Stimulated activated CD4-positive, alpha-beta T cell treated with anti-CD3 and anti-CD28 coated beads, TNF-alpha, amount 100 ng/mL, for 24 hours (primary cell): ENCODE measurements around the gene PALB2.
A peak's percentile ranks its signal among the peaks of the same experiment; 100 is the strongest.

Source experiments
- DNase-seq, 3 experiments: peaks; one replicate each; pipeline ENCODE4 v3.0.0-alpha.2; 2020; ENCODE audit warnings: low read depth in 3 of 3

The PALB2 gene

DNA sequence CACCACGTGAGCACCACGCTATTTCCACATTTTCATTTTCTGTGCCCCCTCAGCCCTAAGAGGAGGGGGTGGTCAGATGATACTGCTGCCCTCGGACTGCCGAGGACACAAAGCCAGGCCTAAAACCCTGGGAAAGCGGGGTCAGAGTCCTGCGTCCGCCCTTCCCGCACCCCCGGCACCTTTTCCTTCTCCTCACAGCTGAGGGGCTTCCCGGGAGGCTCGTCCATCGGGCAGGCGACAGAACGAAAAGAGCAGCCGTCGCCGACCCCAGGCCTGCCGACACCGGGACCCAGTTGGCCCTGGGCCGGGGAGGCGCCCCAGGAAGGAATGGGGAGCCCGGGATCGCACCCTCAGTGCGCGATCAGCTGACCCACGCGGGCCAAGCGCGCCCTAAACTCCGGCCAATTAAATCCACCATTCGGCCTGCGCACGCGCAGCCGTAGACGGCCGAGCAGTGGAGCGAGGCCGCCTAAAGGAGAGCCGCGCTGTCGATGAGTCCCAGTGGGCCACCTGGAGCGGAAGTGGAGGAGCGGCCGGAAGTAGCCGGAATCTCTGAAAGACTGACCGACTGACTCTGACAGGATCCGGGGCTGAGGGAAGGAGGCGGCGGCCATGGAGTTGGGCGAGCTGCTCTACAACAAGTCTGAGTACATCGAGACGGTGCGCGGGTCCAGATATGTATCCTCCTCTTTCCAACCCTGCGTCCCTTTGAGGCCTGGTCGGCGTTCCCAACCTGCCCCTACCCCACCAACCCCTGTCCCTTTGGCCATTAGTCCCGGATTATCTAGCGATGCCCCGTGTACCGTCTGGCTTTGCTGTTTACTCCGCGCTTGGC, at the start of gene PALB2, which contains the start of gene DCTN5:
Gene PALB2 (minus strand): TSS at position 380 of the 835 bp plus-strand sequence. CDS start 153 bp downstream, at position 227.
Gene DCTN5 (plus strand): TSS at position 536 of the 835 bp plus-strand sequence. CDS start 77 bp downstream, at position 613.
- peak; percentile 77 to 89 (median 81) for DNase-seq

GRCh38 chr16:23689442-23690187, 48.5 kb upstream of the PALB2 start:
- DNase-seq, result no peak

DNA sequence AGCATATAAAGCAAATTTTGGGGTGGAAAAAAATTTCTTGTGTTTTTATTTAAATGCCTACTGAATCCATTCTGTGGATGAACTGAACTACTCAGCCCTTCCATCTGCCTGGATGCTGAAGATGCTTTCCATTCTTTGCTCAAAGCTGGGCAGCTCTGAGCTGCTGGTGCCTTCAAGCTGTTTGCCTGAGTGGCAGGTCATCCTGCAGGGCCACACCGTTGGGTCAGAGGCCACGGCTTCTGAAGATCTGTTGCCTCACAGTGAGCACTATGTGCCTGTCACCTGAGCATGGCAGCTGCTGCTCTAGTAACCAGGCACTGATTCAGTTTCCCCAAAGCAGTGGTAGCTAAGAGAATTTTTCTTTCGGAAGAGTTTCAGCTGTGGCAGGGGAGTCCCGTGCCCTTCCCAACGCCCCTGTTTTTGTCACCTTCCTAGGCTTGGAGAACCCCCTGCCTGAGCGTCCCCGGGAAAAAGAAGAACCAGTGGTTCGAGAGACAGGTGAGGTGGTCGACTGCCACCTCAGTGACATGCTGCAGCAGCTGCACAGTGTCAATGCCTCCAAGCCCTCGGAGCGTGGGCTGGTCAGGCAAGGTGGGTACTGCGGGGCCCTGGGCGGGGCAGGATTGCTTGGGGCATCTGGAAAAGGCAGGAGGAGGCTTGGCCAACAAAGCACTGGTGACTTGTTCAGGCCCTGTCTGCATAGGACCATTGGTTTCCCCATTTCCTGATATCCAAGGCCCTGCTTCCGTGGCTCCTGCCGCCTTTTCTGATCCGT, 46.1 kb upstream of the PALB2 start:
- DNase-seq, result no peak

DNA sequence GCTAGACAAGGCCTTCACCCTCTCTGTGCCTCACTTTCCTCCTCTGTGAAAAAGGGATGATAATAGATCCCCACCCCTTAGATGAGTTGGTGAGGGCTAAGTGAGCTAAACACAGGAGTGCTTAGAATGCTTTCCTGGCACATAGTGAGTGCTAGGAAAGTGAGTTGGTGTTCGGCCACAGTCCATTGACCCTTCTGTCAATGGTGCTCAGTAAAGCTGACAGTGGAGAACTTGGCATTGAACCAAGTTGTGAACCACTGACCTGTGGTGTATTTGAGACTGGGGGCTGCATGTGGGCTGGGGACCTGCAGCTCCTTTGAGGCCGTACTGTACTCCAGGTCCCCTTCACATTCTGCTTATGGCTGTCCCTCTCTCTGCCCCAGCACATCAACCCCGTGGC, 42.4 kb upstream of the PALB2 start:
- DNase-seq, result no peak

DNA sequence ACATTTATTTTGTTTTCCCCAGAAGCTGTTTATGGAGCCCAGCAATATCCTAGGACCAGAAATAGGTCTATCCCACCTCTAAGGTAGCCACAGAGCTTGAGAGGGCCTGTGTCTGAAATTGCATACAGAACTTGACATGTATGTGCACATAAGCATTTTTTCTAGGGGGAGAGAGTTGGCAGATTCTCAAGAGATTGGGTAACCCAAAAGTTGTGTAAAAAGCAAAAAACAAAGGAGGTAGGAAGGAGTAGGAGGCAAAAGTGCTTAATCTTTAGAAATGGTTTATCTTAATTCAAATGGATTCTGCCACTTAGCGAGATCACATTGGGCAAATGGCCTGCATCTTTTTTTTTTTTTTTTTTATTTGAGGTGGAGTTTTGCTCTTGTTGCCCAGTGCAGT, 41.1 kb upstream of the PALB2 start:
- DNase-seq, result no peak

GRCh38 chr16:23679986-23680336, 38.9 kb upstream of the PALB2 start:
- DNase-seq, result no peak

- DNase-seq, result peak in 1 of 3 experiments; percentile 25
Observed at GRCh38 chr16:23679274-23679985, 38.3 kb upstream of the PALB2 start.

DNA sequence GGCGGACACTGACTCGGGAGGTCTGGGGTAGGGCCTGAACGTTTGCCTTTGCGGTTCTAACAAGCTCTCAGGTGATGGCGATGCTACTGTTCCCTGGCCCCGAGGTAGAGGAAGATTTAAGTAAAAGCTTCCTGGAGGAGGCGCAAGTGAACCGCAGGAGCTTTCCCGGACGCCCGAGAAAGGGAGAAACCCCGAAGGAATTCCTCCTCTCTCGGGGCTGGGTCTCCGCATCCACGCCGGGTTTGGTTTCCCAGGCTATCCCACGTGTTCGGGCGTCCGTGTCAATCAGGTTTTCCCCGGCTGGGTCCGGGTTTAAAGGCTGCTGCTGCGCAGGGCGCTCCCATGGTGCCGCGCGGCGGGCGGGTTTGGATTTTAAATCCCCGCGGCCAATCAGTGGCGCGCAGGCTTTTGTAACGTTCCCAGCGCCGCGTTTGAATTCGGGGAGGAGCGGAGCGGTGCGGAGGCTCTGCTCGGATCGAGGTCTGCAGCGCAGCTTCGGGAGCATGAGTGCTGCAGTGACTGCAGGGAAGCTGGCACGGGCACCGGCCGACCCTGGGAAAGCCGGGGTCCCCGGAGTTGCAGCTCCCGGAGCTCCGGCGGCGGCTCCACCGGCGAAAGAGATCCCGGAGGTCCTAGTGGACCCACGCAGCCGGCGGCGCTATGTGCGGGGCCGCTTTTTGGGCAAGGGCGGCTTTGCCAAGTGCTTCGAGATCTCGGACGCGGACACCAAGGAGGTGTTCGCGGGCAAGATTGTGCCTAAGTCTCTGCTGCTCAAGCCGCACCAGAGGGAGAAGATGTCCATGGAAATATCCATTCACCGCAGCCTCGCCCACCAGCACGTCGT, 37.5 kb upstream of the PALB2 start, which contains the start of gene PLK1:
Gene PLK1 (plus strand): TSS at position 460 of the 844 bp plus-strand sequence. CDS start 44 bp downstream, at position 504.
- DNase-seq, result peak; percentile 46 to 83 (median 65)

DNA sequence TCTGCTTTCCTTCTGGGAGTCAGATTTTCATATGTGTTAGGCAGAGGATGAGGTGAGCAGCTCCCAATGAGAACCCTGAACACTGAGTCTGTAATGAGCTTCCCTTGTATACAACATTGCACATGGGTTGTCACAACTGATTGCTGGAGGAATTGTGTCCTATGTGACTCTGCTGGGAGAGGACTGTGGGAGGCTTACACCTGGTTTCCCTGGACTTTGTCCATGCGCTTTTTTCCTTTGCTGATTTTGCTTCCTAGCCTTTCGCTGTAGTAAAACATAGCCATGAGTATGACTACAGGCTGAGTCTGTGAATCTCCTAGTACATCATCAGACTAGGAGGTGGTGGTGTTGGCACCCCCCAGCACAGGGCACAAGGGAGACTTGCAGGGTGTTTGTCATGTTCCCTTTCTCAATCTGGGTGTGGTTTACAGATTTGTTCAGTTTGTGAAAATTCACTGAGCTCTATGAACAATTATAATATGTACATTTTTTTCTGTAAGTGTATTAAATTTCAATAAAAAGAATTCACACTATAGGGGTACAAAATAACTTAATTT, 35.9 kb upstream of the PALB2 start:
- DNase-seq, result no peak

- DNase-seq, result no peak
Observed at GRCh38 chr16:23673971-23674614, 33.0 kb upstream of the PALB2 start.

GRCh38 chr16:23670137-23670776, 29.1 kb upstream of the PALB2 start:
- DNase-seq, result peak in 2 of 3 experiments; percentile 36 to 53

GRCh38 chr16:23668873-23669272, 27.8 kb upstream of the PALB2 start:
- no peak for DNase-seq

- DNase-seq, result no peak
Observed at GRCh38 chr16:23668225-23668624, 27.1 kb upstream of the PALB2 start.

- DNase-seq, result no peak
Observed at GRCh38 chr16:23667355-23667659, 26.2 kb upstream of the PALB2 start.

DNA sequence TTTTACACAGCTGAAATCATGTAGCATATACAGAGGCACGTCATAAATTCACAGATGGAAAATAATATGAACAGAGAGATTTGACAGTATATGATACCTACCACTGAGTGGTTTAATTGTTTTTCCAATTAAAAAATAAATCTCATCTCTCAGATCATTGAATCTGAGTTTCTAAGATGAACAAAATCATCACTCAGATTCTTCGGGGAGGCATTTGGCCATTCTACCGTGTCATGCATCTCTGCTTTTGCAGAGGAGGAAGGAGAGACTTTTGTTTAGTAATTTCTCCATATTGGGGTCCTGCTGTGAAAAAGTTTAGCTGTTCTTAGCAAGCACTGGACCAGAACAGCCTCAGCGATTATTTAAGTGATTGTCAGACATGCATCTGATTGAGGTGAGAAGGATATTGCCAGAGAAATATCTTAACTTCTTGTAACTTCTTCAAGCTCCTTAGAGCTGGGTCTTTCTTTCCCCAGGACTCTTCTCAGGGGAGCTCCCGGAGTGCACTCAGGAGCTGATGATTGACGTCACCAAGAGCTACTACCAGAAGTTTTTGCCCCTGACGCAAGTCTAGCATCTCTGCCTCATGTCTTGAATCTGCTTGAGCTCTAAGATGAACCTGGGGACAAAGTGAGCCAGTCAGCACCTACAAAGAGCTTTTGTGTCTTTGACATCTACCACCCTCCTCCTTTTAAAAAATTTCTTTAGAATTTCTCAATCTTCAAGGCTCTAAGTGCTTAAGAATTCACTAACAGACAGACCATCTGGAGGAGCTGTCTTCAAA, 25.7 kb upstream of the PALB2 start:
- DNase-seq, result no peak

GRCh38 chr16:23663918-23664317, 22.8 kb upstream of the PALB2 start:
- DNase-seq, result no peak

- DNase-seq, result no peak
Observed at GRCh38 chr16:23651943-23652468, 10.9 kb upstream of the PALB2 start.
